HL-60 (cell line): Measurements from ENCODE around the gene CRLF3.
"Not testable (repeated sequence)": the region's sequence is repeated elsewhere in the genome, so short reads cannot be mapped to it uniquely, and the experiment has no call there.

Source experiments
- CTCF ChIP-seq: IDR thresholded peaks from one replicate; pipeline ENCODE4 v1.5.1; 2011; ENCODE audit warnings: low read length, control low read depth, inconsistent platforms; ENCODE audit not compliant: insufficient read depth
- GABPA ChIP-seq: IDR thresholded peaks from 2 replicates; pipeline ENCODE4 v1.6.1; 2012; ENCODE audit warnings: low read depth
- POLR2AphosphoS5 ChIP-seq: IDR thresholded peaks from 2 replicates; pipeline ENCODE4 v1.6.1; 2012; ENCODE audit warnings: low read depth
- TF ChIP-seq, protein P1 (sequence below): IDR thresholded peaks from 2 replicates; pipeline ENCODE4 v1.6.1; 2012; ENCODE audit warnings: low read depth; ENCODE audit not compliant: insufficient replicate concordance

- not testable (repeated sequence) for TF ChIP-seq CTCF, GABPA, POLR2AphosphoS5
- TF ChIP-seq, protein P1, sequence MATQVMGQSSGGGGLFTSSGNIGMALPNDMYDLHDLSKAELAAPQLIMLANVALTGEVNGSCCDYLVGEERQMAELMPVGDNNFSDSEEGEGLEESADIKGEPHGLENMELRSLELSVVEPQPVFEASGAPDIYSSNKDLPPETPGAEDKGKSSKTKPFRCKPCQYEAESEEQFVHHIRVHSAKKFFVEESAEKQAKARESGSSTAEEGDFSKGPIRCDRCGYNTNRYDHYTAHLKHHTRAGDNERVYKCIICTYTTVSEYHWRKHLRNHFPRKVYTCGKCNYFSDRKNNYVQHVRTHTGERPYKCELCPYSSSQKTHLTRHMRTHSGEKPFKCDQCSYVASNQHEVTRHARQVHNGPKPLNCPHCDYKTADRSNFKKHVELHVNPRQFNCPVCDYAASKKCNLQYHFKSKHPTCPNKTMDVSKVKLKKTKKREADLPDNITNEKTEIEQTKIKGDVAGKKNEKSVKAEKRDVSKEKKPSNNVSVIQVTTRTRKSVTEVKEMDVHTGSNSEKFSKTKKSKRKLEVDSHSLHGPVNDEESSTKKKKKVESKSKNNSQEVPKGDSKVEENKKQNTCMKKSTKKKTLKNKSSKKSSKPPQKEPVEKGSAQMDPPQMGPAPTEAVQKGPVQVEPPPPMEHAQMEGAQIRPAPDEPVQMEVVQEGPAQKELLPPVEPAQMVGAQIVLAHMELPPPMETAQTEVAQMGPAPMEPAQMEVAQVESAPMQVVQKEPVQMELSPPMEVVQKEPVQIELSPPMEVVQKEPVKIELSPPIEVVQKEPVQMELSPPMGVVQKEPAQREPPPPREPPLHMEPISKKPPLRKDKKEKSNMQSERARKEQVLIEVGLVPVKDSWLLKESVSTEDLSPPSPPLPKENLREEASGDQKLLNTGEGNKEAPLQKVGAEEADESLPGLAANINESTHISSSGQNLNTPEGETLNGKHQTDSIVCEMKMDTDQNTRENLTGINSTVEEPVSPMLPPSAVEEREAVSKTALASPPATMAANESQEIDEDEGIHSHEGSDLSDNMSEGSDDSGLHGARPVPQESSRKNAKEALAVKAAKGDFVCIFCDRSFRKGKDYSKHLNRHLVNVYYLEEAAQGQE: not testable (repeated sequence)
These were observed 56.7 kb downstream of the CRLF3 start for GRCh38 chr17:30767641-30768404.
